HG02759 (cell line): Measurements from ENCODE around the gene BTF3.
"Not testable (repeated sequence)": the region's sequence is repeated elsewhere in the genome, so short reads cannot be mapped to it uniquely, and the experiment has no call there.

ENCODE experiments used
- ATAC-seq: cut with Tn5 transposase; IDR thresholded peaks from one replicate; pipeline ENCODE4 v1.9.1; 2021; ENCODE audit warnings: mild to moderate bottlenecking, moderate library complexity; ENCODE audit not compliant: unreplicated experiment

Gene BTF3

DNA sequence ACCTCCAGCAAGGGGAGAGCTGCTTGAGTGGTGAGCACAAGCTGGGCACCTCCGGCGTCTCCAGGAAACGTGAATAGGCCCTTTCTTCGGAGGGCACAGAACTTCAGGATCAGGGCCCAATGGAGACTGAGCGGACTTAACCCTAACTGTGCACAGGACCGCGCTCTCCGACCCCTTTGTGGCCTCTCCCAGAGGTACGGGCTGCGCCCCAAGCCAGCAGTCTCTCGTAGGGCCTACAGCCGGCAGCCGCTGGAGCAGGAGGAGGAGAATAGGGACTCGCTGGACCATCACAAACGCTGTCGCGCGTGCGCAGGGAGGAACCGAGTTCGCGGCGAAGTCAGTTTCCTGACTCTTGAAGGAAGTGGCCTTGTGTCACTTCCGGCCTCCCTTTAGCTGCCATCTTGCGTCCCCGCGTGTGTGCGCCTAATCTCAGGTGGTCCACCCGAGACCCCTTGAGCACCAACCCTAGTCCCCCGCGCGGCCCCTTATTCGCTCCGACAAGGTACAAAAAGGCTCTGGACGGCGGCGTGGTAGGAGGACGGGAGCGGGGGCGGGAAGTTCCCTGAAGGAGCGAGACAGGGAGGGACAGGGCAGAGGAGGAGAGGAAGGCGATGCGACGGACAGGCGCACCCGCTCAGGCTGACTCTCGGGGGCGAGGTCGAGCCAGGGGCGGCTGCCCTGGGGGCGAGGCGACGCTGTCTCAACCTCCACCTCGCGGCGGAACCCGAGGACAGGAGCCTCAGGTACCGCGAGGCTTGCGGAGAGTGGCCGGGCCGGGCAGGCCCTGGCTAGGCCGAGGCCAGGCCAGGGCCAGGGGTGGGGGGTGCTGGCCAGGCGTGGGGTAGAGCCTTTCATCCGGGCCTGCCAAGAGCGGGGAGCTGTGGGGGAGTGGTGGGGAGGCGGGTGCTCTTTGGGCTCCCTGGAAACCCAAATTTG lies at the start of gene BTF3:
BTF3 (plus strand) TSS at position 386 of the 936 bp plus-strand sequence; CDS start at position 612, 226 bp downstream.
- ATAC-seq: peak; percentile 96

DNA sequence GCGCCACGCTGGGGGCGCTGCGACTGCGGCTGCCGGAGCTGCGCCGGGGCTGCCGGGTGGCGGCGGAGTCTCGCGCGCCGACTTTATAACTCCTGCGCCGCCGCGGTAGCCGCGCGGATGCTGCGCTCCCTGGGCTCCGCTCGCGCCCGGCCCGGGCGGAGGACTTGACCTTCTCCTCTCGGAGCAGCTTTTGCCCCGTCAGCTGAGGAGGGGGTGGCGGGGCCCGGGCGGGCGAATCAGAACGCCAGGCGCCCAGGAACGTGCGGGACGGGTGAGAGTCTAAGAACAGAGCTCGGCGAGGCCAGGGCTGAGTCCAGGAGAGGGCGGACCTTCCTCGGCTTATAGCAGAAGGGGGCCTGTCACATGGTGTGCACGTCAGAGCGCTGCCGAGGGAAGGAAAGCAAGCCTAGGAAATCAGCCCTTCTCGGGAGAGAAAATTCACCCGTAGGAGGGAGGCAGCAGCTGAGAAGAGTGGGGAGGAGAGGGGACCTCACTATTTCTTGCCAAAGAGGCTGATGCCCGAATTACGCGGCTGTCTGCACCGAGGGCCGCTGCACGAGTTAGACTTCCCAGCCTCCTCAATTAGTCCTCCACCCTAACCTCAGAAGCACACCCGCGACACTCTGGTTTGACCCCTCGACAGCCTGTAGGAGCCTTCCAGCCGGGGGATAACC lies 49.6 kb upstream of the BTF3 start, which contains the start of gene FOXD1:
FOXD1 (minus strand) TSS at position 315 of the 674 bp plus-strand sequence. CDS start 415 bp downstream, outside the sequence.
- ATAC-seq: peak; percentile 51

DNA sequence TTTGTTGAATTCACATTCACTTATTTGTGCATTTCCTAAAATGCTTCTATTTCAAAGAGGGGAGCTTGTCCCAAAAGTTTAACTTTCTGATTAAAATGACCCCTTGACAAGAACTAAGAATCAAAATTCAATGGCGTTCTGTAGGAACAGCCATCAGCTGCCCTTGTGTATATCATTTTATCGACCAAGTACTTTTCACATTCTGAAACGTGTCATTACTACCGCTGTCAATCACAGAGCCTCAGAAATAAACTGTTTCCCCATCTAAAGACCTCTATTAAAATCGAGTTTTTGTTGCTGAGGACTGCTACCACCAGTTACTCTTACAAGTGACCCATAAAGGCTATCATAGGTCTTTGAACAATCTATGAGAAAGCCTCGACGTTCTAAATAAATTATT lies 48.1 kb upstream of the BTF3 start:
- no peak for ATAC-seq

DNA sequence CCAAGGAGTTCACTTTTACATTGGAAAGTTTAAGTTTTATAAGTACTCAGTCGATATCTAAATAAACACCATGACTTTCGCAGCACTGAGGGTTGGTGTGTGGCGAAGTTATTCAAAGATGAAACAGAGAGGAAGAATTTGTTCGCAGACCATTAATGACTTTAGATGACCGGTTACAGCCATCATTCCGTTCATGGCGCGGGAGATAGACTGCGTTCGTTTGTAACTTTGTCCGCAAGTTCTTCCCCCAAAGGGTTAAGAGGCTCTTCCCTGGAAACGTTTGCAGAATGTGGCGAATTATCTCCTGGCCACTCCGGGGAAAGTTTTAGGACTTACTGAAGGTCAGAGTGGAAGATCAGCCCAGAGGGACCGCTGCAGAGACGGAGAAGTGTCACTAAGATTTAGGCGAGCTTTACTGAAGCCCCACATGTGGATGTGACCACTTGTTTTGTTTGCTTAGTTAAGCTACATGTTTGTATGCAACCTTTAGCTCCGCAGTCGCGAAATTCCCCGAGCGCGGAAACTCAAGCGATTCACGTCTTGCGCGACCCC lies 47.5 kb upstream of the BTF3 start:
- ATAC-seq: no peak

DNA sequence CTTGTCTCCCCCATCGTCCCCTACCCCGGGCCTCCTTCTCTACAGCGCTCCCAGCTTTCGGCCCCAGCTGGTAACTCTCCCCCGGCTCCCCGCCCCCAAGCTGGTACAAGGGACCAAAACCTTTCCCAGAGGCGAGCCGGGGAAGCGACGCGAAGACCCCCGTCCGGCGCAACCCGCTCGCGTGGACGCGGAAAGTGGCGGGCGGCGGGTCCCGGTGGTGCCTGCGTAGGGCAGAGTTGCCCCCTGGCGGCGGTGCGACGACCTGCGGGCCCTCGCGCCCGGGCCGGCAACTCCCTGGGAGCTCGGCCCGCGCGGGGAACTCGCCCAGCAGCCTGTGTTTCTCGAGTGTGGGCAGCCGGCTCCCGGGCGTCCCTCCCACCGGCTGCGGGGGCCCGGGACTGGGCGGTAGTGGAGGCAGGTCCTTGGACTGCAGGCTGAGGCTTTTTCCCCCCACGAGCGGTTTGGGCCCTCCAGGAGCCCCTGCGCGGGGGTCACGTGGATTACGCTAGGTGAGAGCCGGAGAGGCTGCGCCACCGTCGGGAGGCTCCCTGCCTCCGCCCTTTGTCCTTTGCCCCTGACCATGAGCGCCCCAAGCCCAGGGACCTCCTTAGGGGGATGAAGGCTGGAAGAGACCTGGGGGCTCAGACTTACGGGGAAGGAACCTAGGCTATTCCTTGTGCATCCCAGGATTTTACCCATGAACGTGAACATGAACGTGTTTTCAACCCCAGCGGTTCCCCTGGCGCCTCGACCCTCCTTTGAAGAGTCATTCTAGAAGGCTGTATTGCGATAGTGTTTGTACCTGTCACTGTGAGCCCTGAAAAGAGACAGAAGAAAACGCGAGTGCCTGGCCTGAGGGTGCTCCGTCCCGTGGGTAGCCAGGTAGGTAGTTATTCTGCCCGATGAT lies 46.8 kb upstream of the BTF3 start:
- ATAC-seq: no peak

DNA sequence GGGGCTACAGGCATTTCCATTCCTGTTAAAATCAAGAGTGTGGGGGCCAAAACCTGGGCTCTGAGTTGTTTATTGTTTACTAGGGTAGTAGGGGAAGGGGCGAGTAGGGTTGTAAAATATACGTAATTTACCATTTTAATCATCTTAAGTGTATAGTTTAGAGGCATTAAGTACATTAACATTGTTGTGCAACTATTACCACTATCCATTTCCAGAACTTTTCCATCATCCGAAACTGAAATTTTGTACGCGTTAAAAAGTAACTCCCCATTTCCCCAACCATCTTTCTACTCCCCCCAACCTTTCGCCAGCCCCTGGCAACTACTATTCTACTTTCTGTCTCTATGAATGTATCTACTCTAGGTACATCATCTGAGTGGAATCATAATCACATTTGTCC lies 46.0 kb upstream of the BTF3 start:
- no peak for ATAC-seq

DNA sequence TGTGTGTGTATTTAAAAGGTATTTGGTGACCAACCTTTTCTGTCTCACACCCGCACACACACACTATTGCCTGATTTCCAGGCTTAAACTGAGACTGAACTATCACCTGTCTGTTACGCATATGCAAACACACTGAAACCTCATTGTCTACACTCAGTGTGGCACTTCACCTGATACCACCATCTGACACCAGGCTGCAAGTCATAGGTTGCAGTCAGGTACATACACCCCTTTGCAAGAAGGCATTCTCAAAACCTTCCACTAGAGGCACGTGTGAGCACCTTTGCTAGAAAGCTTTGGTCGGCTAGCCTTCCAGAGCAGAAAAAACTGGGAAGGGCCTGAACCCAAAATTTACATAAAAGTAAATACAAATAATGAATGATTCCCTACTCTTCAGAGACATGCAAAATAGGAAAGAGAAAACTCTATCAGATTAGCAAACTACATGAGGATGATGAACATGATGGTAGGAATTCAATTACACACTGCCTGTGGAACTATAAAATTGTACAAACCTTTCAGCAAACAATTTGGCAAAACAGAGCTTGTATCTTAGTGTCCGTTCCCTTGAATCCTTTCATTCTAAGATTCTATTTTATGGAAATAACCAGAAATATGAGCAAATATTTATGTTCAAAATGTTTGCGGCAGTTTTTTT lies 43.7 kb upstream of the BTF3 start:
- no peak for ATAC-seq

DNA sequence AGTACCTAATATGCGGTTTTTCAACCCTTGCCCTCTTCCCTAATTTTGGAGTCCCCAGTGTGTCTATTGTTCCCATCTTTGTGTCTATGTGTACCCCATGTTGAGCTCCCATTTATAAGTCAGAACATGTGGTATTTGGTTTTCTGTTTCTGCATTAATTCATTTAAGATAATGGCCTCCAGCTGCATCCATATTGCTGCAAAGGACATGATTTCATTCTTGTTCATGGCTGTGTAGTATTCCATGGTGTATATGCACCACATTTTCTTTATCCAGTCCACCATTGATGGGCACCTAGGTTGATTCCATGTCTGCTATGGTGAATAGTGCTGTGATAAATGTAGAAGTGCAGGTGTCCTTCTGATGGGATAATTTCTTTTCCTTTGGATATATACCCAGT lies 41.8 kb upstream of the BTF3 start:
- ATAC-seq: not testable (repeated sequence)

DNA sequence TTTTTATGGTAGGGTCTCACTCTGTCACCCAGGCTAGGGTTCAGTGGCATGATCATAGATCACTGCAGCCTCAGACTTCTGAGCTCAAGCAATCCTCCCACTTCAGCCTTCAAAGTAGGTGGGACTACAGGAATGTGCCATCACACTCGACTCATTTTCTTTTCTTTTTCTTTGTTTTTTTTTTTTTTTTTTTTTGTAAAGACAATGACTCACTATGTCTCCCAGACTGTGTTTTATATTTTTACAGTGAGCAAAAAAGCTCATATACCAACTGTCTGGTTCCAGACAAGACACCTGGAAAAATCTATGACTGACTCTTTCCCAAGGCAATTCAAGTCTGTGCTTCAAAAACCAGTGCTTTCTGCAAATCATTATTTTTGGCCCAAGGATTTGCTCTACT lies 38.9 kb upstream of the BTF3 start:
- no peak for ATAC-seq

DNA sequence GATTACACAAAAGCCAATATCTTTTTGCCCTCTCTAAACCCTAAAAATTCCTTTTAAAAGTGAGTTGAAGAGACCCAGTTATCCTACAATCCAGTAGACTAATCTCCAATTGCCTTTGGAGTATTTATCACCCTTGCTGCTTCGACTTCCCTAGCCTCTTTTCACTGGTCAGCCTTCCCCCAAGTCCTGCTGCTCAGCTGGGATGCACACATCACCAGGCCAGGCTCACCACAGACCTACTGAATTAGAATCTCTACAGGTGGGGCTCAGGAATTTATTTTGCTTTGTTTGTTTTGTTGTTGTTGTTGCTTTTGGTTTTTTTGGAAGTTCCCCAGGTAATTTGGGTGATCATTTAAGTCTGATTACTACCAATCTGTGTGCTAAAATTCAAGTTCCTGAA lies 38.1 kb upstream of the BTF3 start:
- ATAC-seq: no peak

DNA sequence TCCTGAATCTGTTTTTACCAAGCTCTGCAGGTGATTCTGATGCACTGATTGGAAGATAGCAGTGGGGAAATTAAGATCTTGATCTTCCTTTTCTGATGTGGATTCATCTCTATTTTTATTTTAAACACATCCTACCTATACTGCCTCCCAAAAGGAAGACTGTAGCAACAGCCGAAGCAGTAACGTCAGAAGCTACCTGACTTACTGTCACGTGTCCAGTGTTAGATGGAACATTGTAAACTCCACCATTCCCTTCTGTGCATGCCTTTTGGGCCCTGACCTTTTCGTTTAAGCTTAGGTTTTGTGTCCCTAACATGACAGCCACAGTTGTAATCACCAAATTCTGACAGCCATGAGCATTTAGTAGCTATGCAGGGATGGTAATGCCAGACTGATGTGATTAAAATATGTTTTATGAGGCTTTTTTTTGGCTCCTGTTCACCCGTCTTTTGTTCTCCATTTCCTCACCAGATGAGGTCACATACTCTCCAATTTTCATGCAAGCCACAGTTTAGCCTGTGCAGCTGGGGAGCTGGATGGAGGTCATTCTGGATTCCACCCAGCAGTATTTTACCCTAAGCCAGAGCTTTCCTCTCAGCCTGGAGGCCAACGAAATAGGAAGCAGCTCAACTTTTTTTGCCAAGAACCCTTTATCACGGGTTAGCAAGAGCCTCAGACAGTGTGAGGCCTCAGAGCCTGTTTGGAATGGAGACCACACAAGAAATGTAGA lies 34.1 kb upstream of the BTF3 start:
- ATAC-seq: no peak

DNA sequence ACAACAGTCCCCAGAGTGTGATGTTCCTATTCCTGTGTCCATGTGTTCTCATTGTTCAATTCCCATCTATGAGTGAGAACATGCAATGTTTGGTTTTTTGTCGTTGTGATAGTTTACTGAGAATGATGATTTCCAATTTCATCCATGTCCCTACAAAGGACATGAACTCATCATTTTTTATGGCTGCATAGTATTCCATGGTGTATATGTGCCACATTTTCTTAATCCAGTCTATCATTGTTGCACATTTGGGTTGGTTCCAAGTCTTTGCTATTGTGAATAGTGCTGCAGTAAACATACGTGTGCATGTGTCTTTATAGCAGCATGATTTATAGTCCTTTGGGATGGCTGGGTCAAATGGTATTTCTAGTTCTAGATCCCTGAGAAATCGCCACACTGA lies 29.6 kb upstream of the BTF3 start:
- not testable (repeated sequence) for ATAC-seq

DNA sequence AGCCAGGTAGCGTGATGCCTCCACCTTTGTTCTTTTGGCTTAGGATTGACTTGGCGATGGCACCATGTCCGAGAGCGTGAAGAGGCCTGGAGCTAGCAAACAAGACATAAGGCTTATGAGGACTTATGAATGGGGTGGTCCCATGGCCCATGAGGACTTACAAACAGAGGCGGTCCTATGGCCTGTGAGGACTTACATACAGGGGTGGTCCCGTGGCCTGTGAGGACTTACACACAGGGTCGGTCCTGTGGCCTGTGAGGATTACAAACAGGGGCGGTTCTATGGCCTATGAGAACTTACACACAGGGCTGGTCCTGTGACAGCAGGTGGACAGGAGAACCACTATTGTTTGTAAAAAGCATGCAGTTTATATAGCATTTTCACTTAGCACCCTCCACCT lies 28.4 kb upstream of the BTF3 start:
- ATAC-seq: no peak

DNA sequence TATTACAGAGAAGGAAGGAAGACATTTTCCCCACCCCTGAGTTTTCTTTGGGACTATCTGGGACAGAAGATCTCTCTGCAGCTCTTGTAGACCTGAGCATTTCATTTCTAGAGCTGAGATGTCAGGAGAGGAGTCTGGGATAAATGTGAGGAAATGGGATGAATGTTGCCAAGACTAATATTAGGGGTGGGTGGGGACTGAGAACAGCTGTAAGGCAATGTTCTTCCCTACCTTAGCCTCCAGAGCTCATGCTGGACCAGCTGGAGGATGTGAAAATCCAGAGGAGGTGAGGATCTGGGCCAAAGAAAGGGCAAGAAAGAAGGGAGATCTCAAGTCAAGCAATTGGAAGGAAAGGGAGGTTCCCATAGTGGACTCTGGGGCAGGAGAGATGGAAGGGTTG lies 26.6 kb upstream of the BTF3 start:
- no peak for ATAC-seq

DNA sequence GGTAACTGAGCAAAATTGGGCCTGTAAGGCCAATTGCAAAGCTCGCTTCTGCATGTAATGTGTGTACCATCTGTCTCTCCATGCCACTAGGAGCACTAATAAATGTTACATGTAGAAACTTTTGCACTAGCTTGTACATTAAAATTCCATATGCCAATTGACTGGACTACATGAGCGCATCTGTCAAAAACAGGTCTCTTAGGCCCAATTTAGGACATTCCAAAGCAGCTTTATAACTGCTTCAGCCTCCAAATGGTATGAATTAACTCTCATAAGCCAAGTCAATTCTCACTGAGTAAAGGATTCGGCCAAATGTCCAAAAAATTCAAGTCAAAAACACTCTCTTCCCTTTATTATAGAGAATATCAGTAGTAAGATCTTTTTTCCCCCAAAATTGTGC lies 26.1 kb upstream of the BTF3 start:
- ATAC-seq: no peak

DNA sequence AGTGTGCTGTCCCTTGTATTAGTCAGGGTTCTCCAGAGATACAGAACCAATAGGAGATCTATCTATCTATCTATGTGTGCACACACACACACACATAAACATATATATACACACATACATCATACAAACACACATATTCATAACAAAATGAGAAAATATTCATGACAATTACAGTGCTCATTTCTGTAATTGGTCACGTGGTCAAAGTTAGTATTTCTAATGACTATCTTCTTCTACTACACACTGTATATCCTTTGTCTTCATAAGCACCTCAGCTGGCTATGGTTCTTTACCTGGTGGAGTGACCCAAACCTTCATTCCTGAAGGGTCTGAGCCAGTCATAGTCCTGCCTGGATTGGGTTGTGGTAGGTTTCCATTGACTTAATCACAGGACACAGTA lies 17.7 kb upstream of the BTF3 start:
- ATAC-seq: no peak

DNA sequence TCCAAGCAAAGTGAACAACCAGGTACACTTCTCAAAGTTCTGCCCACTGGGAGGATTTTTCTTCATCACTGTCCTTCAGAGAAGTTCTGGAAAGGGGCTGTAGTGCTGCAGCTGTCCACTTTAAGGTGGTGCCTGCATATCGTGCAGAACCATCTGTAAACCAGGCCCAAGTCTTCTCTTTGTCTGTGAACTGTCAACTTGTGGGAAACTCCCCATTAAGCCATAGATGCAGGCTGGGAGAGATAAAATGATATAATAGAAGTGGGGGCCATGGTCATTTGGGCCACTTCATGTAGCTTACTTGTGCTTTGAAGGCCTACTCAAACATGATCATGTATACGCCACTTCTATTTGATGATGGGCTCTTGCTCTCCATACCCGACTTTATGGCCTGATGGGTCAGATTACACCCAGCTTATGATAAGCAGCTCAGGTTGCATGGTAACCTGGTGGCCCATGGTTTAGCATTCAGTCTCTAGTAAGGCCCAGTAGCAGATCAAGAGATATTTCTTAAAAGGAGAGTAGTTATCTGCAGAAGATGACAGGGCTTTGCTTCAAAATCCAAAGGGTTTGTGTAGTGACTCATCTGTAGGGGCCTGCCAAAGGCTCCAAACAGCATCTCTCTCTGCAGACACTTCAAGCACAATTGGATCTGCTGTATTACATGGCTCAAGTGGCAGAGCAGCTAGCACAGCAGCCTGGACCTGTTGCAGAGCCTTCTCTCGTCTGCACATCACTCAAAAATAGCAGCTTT lies 15.7 kb upstream of the BTF3 start:
- no peak for ATAC-seq

DNA sequence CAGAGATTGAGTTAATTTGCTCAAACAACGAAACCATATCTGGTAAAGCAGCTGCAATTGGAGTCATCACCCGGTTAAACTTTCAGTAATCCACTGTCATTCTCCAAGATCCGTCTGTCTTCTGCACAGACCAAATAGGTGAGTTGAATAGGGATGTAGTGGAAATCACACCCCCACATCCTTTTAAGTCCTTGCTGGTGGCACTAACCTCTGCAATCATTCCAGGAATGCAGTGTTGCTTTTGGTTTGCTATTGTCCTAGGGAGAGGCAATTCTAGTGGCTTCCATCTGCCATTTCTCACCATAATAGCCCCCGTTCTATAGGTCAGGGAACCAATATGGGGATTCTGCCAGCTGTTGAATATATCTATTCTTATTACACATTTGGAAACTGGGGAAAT lies 14.6 kb upstream of the BTF3 start:
- ATAC-seq: no peak

DNA sequence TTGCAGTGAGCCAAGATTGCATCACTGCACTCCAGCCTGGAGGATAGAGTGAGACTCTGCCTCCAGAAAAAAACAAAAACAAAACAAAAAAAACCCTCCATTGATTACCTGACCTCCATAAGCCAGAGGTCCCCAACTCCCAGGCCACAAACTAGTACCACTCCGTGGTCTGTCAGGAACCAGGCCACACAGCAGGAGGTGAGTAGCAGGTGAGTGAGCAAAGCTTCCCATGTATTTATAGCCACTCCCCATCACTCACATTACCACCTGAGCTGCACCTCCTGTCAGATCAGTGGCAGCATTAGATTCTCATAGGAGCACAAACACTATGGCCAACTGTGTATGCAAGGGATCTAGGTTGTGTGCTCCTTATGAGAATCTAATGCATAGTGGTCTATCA lies 13.7 kb upstream of the BTF3 start:
- ATAC-seq: no peak
